GF-D8 (cell line): ENCODE data around the gene SNX4.
"Not testable (repeated sequence)": the region's sequence is repeated elsewhere in the genome, so short reads cannot be mapped to it uniquely, and the experiment has no call there.

ENCODE experiments used
- DNase-seq: peaks from one replicate; lab custom pipeline; 2025; lab: John Stamatoyannopoulos, UW

The SNX4 gene

GRCh38 chr3:125462722-125463299, 57.2 kb downstream of the SNX4 start:
- DNase-seq, result no peak

GRCh38 chr3:125461896-125462295, 58.1 kb downstream of the SNX4 start:
- DNase-seq, result no peak

GRCh38 chr3:125460233-125460632, 59.8 kb downstream of the SNX4 start:
- DNase-seq, result no peak

GRCh38 chr3:125443923-125444322, 76.1 kb downstream of the SNX4 start:
- DNase-seq, result no peak

GRCh38 chr3:125442506-125442905, 77.5 kb downstream of the SNX4 start:
- DNase-seq, result no peak

GRCh38 chr3:125440970-125441369, 79.0 kb downstream of the SNX4 start:
- DNase-seq, result no peak

GRCh38 chr3:125440559-125440955, 79.4 kb downstream of the SNX4 start:
- DNase-seq, result no peak

GRCh38 chr3:125437631-125438435, 82.2 kb downstream of the SNX4 start:
- no peak for DNase-seq

- no peak for DNase-seq
Measured at GRCh38 chr3:125436921-125437320, 83.1 kb downstream of the SNX4 start.

GRCh38 chr3:125435231-125435630, 84.8 kb downstream of the SNX4 start:
- DNase-seq, result no peak

GRCh38 chr3:125434582-125435011, 85.4 kb downstream of the SNX4 start:
- DNase-seq, result no peak

- DNase-seq, result no peak
Measured at GRCh38 chr3:125433611-125434041, 86.4 kb downstream of the SNX4 start.

GRCh38 chr3:125433091-125433534, 86.9 kb downstream of the SNX4 start:
- no peak for DNase-seq

GRCh38 chr3:125431912-125432790, 87.9 kb downstream of the SNX4 start:
- no peak for DNase-seq

- DNase-seq, result no peak
Measured at GRCh38 chr3:125431391-125431790, 88.6 kb downstream of the SNX4 start.

- no peak for DNase-seq
Measured at GRCh38 chr3:125428216-125428830, 91.7 kb downstream of the SNX4 start.

- no peak for DNase-seq
Measured at GRCh38 chr3:125418306-125418705, 101.7 kb downstream of the SNX4 start.

GRCh38 chr3:125416235-125416634, 103.8 kb downstream of the SNX4 start:
- DNase-seq, result no peak

- no peak for DNase-seq
Measured at GRCh38 chr3:125414669-125415068, 105.3 kb downstream of the SNX4 start.

- no peak for DNase-seq
Measured at GRCh38 chr3:125410922-125411321, 109.1 kb downstream of the SNX4 start.

- no peak for DNase-seq
Measured at GRCh38 chr3:125406070-125406469, 113.9 kb downstream of the SNX4 start.

GRCh38 chr3:125405515-125405914, 114.5 kb downstream of the SNX4 start:
- not testable (repeated sequence) for DNase-seq
